NOMO-1 (cell line): Measurements from ENCODE around the gene HMMR.
A peak's percentile ranks its signal among the peaks of the same experiment; 100 is the strongest.
"Not testable (repeated sequence)": the region's sequence is repeated elsewhere in the genome, so short reads cannot be mapped to it uniquely, and the experiment has no call there.

Source experiments
- DNase-seq, 2 experiments: peaks; one replicate each; lab custom pipeline; 2025; ENCODE audit not compliant: unreplicated experiment in 2 of 2; lab: John Stamatoyannopoulos, UW

The HMMR gene

GRCh38 chr5:163460562-163461171 lies at the start of gene HMMR:
TSS of gene HMMR (plus strand) at chr5:163460632. CDS start at chr5:163460693, 61 bp downstream.
- DNase-seq, result peak in 1 of 2 experiments; percentile 39

- not testable (repeated sequence) for DNase-seq
These were observed 44.8 kb upstream of the HMMR start for GRCh38 chr5:163415673-163416072.

GRCh38 chr5:163424836-163425235 lies 35.6 kb upstream of the HMMR start:
- no peak for DNase-seq

GRCh38 chr5:163426128-163426527 lies 34.3 kb upstream of the HMMR start:
- DNase-seq, result peak in 1 of 2 experiments; percentile 12

GRCh38 chr5:163432544-163432943 lies 27.9 kb upstream of the HMMR start:
- no peak for DNase-seq

GRCh38 chr5:163433271-163433670 lies 27.2 kb upstream of the HMMR start:
- DNase-seq, result no peak

GRCh38 chr5:163434401-163434866 lies 26.0 kb upstream of the HMMR start:
- no peak for DNase-seq

GRCh38 chr5:163436515-163436914 lies 23.9 kb upstream of the HMMR start:
- DNase-seq, result no peak

GRCh38 chr5:163437011-163437308 lies 23.5 kb upstream of the HMMR start:
- no peak for DNase-seq

GRCh38 chr5:163437309-163438182 lies 22.9 kb upstream of the HMMR start, which contains the start of gene CCNG1:
TSS of gene CCNG1 (plus strand) at chr5:163437595. CDS start at chr5:163439257, 1,662 bp downstream.
- DNase-seq, result peak; percentile 93 to 98

- peak; percentile 76 to 83 for DNase-seq
These were observed 21.4 kb upstream of the HMMR start for GRCh38 chr5:163439092-163439425.

- DNase-seq, result no peak
These were observed 19.5 kb upstream of the HMMR start for GRCh38 chr5:163440954-163441353.

- no peak for DNase-seq
These were observed 15.9 kb upstream of the HMMR start for GRCh38 chr5:163444526-163444925.

- no peak for DNase-seq
These were observed 15.1 kb upstream of the HMMR start for GRCh38 chr5:163445345-163445744.

- no peak for DNase-seq
These were observed 13.2 kb upstream of the HMMR start for GRCh38 chr5:163447191-163447590.

GRCh38 chr5:163447875-163448274 lies 12.6 kb upstream of the HMMR start:
- no peak for DNase-seq

- no peak for DNase-seq
These were observed 11.9 kb upstream of the HMMR start for GRCh38 chr5:163448491-163448890.

- DNase-seq, result no peak
These were observed 8.9 kb upstream of the HMMR start for GRCh38 chr5:163451489-163451888.

GRCh38 chr5:163453705-163454104 lies 6.7 kb upstream of the HMMR start:
- no peak for DNase-seq

GRCh38 chr5:163455406-163455805 lies 5.0 kb upstream of the HMMR start:
- not testable (repeated sequence) for DNase-seq

- no peak for DNase-seq
These were observed 4.3 kb upstream of the HMMR start for GRCh38 chr5:163456029-163456589.

- DNase-seq, result no peak
These were observed 3.6 kb upstream of the HMMR start for GRCh38 chr5:163456840-163457239.
